H1 (cell line): ENCODE results near the gene SMYD3. TPM values are rescaled to one million over a fixed set of nuclear protein-coding genes. Genes with fewer than 3 reads are reported as not detected.

ENCODE experiments used
- CTCF ChIA-PET: fragments of 300-600 bp; sonication (Branson Sonifier 250); formaldehyde crosslinking; loops from one replicate; lab custom pipeline; 2021; ENCODE audit not compliant: partially characterized antibody; lab: Charles Lee
- POLR2A ChIA-PET: fragments of 300-600 bp; sonication (Branson Sonifier 250); formaldehyde crosslinking; loops from one replicate; lab custom pipeline; 2021; ENCODE audit warnings: inconsistent platforms; ENCODE audit not compliant: partially characterized antibody; lab: Charles Lee
- DNase-seq, 2 experiments: peaks; one replicate each; pipeline versions ENCODE4 v3.0.0 to v3.0.0-alpha.2; 2010 to 2022; ENCODE audit warnings: low spot score in 2 of 2, low read depth in 1 of 2, mixed read lengths in 1 of 2
- FAIRE-seq: peaks from 2 replicates; lab custom pipeline; 2011; peaks lifted over from hg19 to GRCh38; lab: Jason Lieb, UNC
- H2AFZ ChIP-seq: 2 replicates; pipeline ENCODE4 v1.8.1; 2012; ENCODE audit warnings: low read length, inconsistent platforms
- H2AK5ac ChIP-seq: 2 replicates; pipeline ENCODE4 v1.6.1; 2013; ENCODE audit warnings: low read depth, low read length
- H2BK120ac ChIP-seq: replicated peaks from 2 replicates; pipeline ENCODE3; 2013; ENCODE audit warnings: low read depth, low read length, inconsistent platforms
- H2BK12ac ChIP-seq: 2 replicates; pipeline ENCODE4 v1.6.1; 2013; ENCODE audit warnings: low read depth, low read length
- H2BK15ac ChIP-seq: 2 replicates; pipeline ENCODE4 v1.6.1; 2013; ENCODE audit warnings: low read length
- H2BK20ac ChIP-seq: 2 replicates; pipeline ENCODE4 v1.6.1; 2013; ENCODE audit warnings: low read length
- H2BK5ac ChIP-seq: 2 replicates; pipeline ENCODE4 v1.6.1; 2013; ENCODE audit warnings: low read depth, low read length
- H3K14ac ChIP-seq: 2 replicates; pipeline ENCODE4 v1.6.1; 2013; ENCODE audit warnings: inconsistent platforms; ENCODE audit not compliant: insufficient read length
- H3K18ac ChIP-seq: 2 replicates; pipeline ENCODE4 v1.6.1; 2013; ENCODE audit warnings: low read length; ENCODE audit errors: extremely low read depth
- H3K23ac ChIP-seq: 2 replicates; pipeline ENCODE4 v1.6.1; 2013; ENCODE audit warnings: inconsistent platforms; ENCODE audit not compliant: insufficient read length
- H3K23me2 ChIP-seq: 2 replicates; pipeline ENCODE4 v1.6.1; 2013; ENCODE audit warnings: low read depth, low read length
- H3K27ac ChIP-seq: 2 replicates; pipeline ENCODE4 v1.6.1; 2011; ENCODE audit warnings: low read depth, low read length, inconsistent platforms
- H3K27me3 ChIP-seq, 4 experiments: replicated peaks in 1 of 4; 1 replicate in 1 of 4; 2 replicates in 3 of 4; pipeline versions ENCODE4 v1.6.1 to v1.8.1; 2011 to 2013; ENCODE audit warnings: low read length in 3 of 4, mild to moderate bottlenecking in 3 of 4, inconsistent platforms in 2 of 4, mixed read lengths in 2 of 4, moderate library complexity in 1 of 4; ENCODE audit not compliant: control insufficient read depth in 3 of 4, insufficient read depth in 3 of 4; ENCODE audit errors: extremely low read depth in 1 of 4
- H3K36me3 ChIP-seq, 4 experiments: 2 replicates each; pipeline versions ENCODE4 v1.6.1 to v1.8.1; 2011 to 2013; ENCODE audit warnings: mild to moderate bottlenecking in 4 of 4, low read length in 3 of 4, moderate library complexity in 2 of 4, control low read depth in 1 of 4, inconsistent platforms in 1 of 4; ENCODE audit not compliant: insufficient read depth in 4 of 4, control insufficient read depth in 2 of 4
- H3K4ac ChIP-seq: replicated peaks from 2 replicates; pipeline ENCODE3; 2013; ENCODE audit warnings: low read length, low read depth, mixed read lengths, inconsistent platforms; ENCODE audit not compliant: insufficient read length
- H3K4me1 ChIP-seq, 4 experiments: replicated peaks in 1 of 4; 1 replicate in 1 of 4; 2 replicates in 3 of 4; pipeline versions ENCODE4 v1.6.1 to v1.8.1; 2011 to 2013; ENCODE audit warnings: low read length in 3 of 4, inconsistent platforms in 2 of 4, mixed read lengths in 1 of 4; ENCODE audit not compliant: insufficient read depth in 4 of 4, control insufficient read depth in 3 of 4
- H3K4me2 ChIP-seq, 2 experiments: 2 replicates each; pipeline versions ENCODE4 v1.6.1 to v1.8.1; 2011 to 2013; ENCODE audit warnings: low read depth in 2 of 2, low read length in 2 of 2, control low read depth in 1 of 2, inconsistent platforms in 1 of 2, mild to moderate bottlenecking in 1 of 2; ENCODE audit not compliant: insufficient read depth in 1 of 2
- H3K4me3 ChIP-seq, 4 experiments: fragments of 200-600, 300-600 bp in 1 of 4; sonication (generic), shearing (Covaris generic), sonication (Bioruptor Twin) in 1 of 4; 2 replicates each; pipeline versions ENCODE4 v1.5.1 to v1.8.1; 2011 to 2016; ENCODE audit warnings: low read length in 4 of 4, low read depth in 3 of 4, control low read depth in 2 of 4, inconsistent platforms in 2 of 4, mild to moderate bottlenecking in 2 of 4, mixed read lengths in 1 of 4, moderate library complexity in 1 of 4; ENCODE audit not compliant: insufficient read depth in 2 of 4; ENCODE audit errors: extremely low read depth in 1 of 4
- H3K56ac ChIP-seq: replicated peaks from 2 replicates; pipeline ENCODE3; 2013; ENCODE audit warnings: low read depth, mild to moderate bottlenecking, mixed read lengths, low read length, inconsistent platforms; ENCODE audit not compliant: insufficient read length
- H3K79me1 ChIP-seq: 2 replicates; pipeline ENCODE4 v1.6.1; 2013; ENCODE audit warnings: low read depth, low read length, control low read depth
- H3K79me2 ChIP-seq, 2 experiments: 2 replicates each; pipeline versions ENCODE4 v1.6.1 to v1.8.1; 2012 to 2013; ENCODE audit warnings: low read length in 2 of 2, mild to moderate bottlenecking in 2 of 2, inconsistent platforms in 1 of 2; ENCODE audit not compliant: insufficient read depth in 2 of 2, control insufficient read depth in 1 of 2
- H3K9ac ChIP-seq, 4 experiments: replicated peaks in 1 of 4; 1 replicate in 1 of 4; 2 replicates in 3 of 4; pipeline versions ENCODE4 v1.6.1 to v1.8.1; 2011 to 2013; ENCODE audit warnings: low read depth in 3 of 4, low read length in 3 of 4, control low read depth in 2 of 4, mild to moderate bottlenecking in 2 of 4, moderate library complexity in 2 of 4, inconsistent platforms in 1 of 4; ENCODE audit errors: extremely low read depth in 1 of 4
- H3K9me3 ChIP-seq, 2 experiments: 2 replicates each; pipeline versions ENCODE4 v1.6.1 to v1.8.1; 2012 to 2013; ENCODE audit warnings: mild to moderate bottlenecking in 2 of 2, moderate library complexity in 2 of 2, control low read depth in 1 of 2, inconsistent platforms in 1 of 2, low read depth in 1 of 2, low read length in 1 of 2, mixed read lengths in 1 of 2; ENCODE audit not compliant: insufficient read depth in 2 of 2
- H4K20me1 ChIP-seq, 2 experiments: replicated peaks in 1 of 2; 2 replicates each; pipeline versions ENCODE3 to v1.8.1; 2011 to 2013; ENCODE audit warnings: inconsistent platforms in 2 of 2, low read length in 2 of 2, mild to moderate bottlenecking in 1 of 2; ENCODE audit not compliant: insufficient read depth in 2 of 2, control insufficient read depth in 1 of 2
- H4K5ac ChIP-seq: 2 replicates; pipeline ENCODE4 v1.6.1; 2013; ENCODE audit warnings: low read length, low read depth, mixed read lengths, inconsistent platforms; ENCODE audit not compliant: insufficient read length
- H4K8ac ChIP-seq: 2 replicates; pipeline ENCODE4 v1.8.0; 2013; ENCODE audit warnings: mild to moderate bottlenecking, moderate library complexity, low read length, inconsistent platforms; ENCODE audit not compliant: insufficient read depth; ENCODE audit errors: extremely low read depth
- H4K91ac ChIP-seq: replicated peaks from 2 replicates; pipeline ENCODE3; 2013; ENCODE audit warnings: low read length, mixed read lengths, inconsistent platforms; ENCODE audit not compliant: insufficient read length
- ATF2 ChIP-seq: IDR thresholded peaks from 2 replicates; pipeline ENCODE4 v1.6.1; 2012; ENCODE audit warnings: low read length, inconsistent platforms
- CHD2 ChIP-seq: IDR thresholded peaks from 2 replicates; pipeline ENCODE4 v1.6.1; 2012; ENCODE audit warnings: low read length, improper control_type of control experiment
- E2F6 ChIP-seq: IDR thresholded peaks from 2 replicates; pipeline ENCODE4 v1.6.1; 2012; ENCODE audit warnings: inconsistent platforms
- EP300 ChIP-seq, 2 experiments: IDR thresholded peaks; 1 replicate in 1 of 2; 2 replicates in 1 of 2; pipeline ENCODE4 v1.6.1; 2011 to 2012; ENCODE audit warnings: low read depth in 2 of 2, low read length in 2 of 2, mild to moderate bottlenecking in 2 of 2, borderline replicate concordance in 1 of 2, inconsistent platforms in 1 of 2, moderate library complexity in 1 of 2
- GTF2F1 ChIP-seq: IDR thresholded peaks from 2 replicates; pipeline ENCODE4 v1.6.1; 2012; ENCODE audit warnings: low read depth, low read length, improper control_type of control experiment, borderline replicate concordance
- NANOG ChIP-seq: IDR thresholded peaks from 2 replicates; pipeline ENCODE4 v1.6.1; 2011; ENCODE audit warnings: low read length, low read depth, mild to moderate bottlenecking, inconsistent platforms; ENCODE audit not compliant: insufficient read depth, poor library complexity, severe bottlenecking
- POU5F1 ChIP-seq: IDR thresholded peaks from 2 replicates; pipeline ENCODE4 v1.6.1; 2011; ENCODE audit warnings: low read depth, mild to moderate bottlenecking, low read length, moderate library complexity
- RBBP5 ChIP-seq: IDR thresholded peaks from 2 replicates; pipeline ENCODE4 v1.7.1; 2012; ENCODE audit warnings: low read depth, mild to moderate bottlenecking, inconsistent platforms, low read length, moderate library complexity, borderline replicate concordance
- SAP30 ChIP-seq: fragments of 300-600 bp; sonication (generic); IDR thresholded peaks from 2 replicates; pipeline ENCODE4 v1.7.1; 2012; ENCODE audit warnings: low read length, moderate library complexity, mild to moderate bottlenecking, inconsistent platforms; ENCODE audit not compliant: insufficient read depth, insufficient replicate concordance
- SUZ12 ChIP-seq: fragments of 200-600 bp; sonication (generic); IDR thresholded peaks from 2 replicates; pipeline ENCODE4 v1.6.1; 2012; ENCODE audit warnings: mild to moderate bottlenecking, inconsistent platforms, low read length, moderate library complexity, mixed read lengths
- TAF7 ChIP-seq: optimal IDR thresholded peaks from 2 replicates; pipeline ENCODE3; 2011; ENCODE audit warnings: low read depth, mild to moderate bottlenecking, inconsistent platforms, low read length, moderate library complexity, borderline replicate concordance
- WGBS, 2 experiments: shearing (Covaris generic) in 1 of 2; methylation state at CpG; one replicate each; pipeline versions ENCODE4 v1.1.6 to v1.1.7; 2013 to 2015; ENCODE audit warnings: low lambda C conversion rate in 2 of 2, mixed read lengths in 2 of 2, inconsistent platforms in 1 of 2, low coverage in 1 of 2, missing lambda C conversion rate in 1 of 2; ENCODE audit not compliant: insufficient replicate concordance in 2 of 2, insufficient coverage in 1 of 2, insufficient read length in 1 of 2; ENCODE audit errors: extremely low coverage in 1 of 2, missing lambda C conversion rate in 1 of 2; 5-methylcytosine and 5-hydroxymethylcytosine counted together
- polyA plus RNA-seq, 7 experiments: library from polyadenylated mRNA; depleted of rRNA in 3 of 7; stranded (reverse) in 5 of 7; unstranded in 2 of 7; fragments of >200 nt in 5 of 7; fragments of 200-250 nt in 2 of 7; gene quantifications; 1 replicate in 5 of 7; 2 replicates in 1 of 7; 4 replicates in 1 of 7; pipeline versions ENCODE4 v1.2.1 to v1.2.3, GENCODE V29; 2011 to 2013; ENCODE audit warnings: missing spikeins in 2 of 7, mixed read lengths in 2 of 7
- total RNA-seq: library from RNA; stranded (reverse); fragmentation: NEBNext Ultra II Directional; extraction: Animal tissue kit (Norgen Biotek cat#: 25700); gene quantifications from 2 replicates; pipeline ENCODE4 v1.2.1, GENCODE V29; 2021

SMYD3 gene
- total and polyA plus RNA-seq, 2 of the 8 experiments (the other 6 are each of a cell fraction or from before 2014, with no cell fraction given), result 17.3 to 25.4 TPM

DNA sequence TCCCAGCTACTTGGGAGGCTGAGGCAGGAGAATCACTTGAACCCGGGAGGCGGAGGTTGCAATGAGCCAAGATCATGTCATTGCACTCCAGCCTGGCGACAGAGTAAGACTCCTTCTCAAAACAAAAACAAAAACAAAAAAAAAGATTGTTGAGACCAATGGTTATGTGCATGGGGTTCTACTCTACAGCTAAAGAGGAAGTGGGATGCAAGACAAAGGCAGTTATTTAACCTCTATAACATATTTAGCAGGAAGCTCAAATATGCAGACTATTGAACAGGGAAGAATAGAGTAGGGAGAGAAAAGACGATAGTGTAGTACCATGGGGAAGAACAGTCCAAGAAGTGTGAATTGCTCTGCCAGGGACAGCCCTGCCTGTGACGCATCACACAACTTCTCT, 227.7 kb downstream of the SMYD3 start:
- no peak overlapping the region for H4K5ac ChIP-seq
- no peak overlapping the region for H2BK5ac ChIP-seq
- H3K14ac ChIP-seq, result no peak overlapping the region
- no peaks in the 10 kb centered on the region for H3K9me3 ChIP-seq
- H4K20me1 ChIP-seq, result no peaks in the 10 kb centered on the region
- no peak overlapping the region for H3K18ac ChIP-seq
- POLR2A ChIA-PET, result no interaction called here
- H2BK12ac ChIP-seq, result no peak overlapping the region
- no peak overlapping the region for H3K4ac ChIP-seq
- H2BK15ac ChIP-seq, result no peak overlapping the region
- no peaks in the 10 kb centered on the region for H3K36me3 ChIP-seq
- CTCF ChIA-PET, result interaction anchor here (1.0 to 1.8 kb wide), 3 partner anchors 214 to 268 kb away, joined by 3 to 4 read pairs (median 4); no protein-coding TSS in a partner anchor
- no peaks in the 10 kb centered on the region for H3K23me2 ChIP-seq
- H2AK5ac ChIP-seq, result no peak overlapping the region
- DNase-seq, result no peak
- no peak overlapping the region for H3K27ac ChIP-seq
- H3K4me1 ChIP-seq, result no peaks in the 10 kb centered on the region
- no peak overlapping the region for H3K4me2 ChIP-seq
- no peak overlapping the region for H3K9ac ChIP-seq
- H2AFZ ChIP-seq, result no peak overlapping the region
- no peak overlapping the region for H3K23ac ChIP-seq
- H4K91ac ChIP-seq, result no peak overlapping the region
- no peak overlapping the region for H3K4me3 ChIP-seq
- no peak overlapping the region for H3K56ac ChIP-seq
- WGBS, 2 experiments, result 87% methylated on average over 5 of the region's 5 CpGs; no CpG with 5 or more reads in 1 of the 2 experiments
- no peaks in the 10 kb centered on the region; the same call in 1 of the 2 replicates for H3K79me1 ChIP-seq
- no peak overlapping the region for H2BK120ac ChIP-seq
- no peaks in the 10 kb centered on the region for H3K79me2 ChIP-seq
- H2BK20ac ChIP-seq, result no peak overlapping the region
- H4K8ac ChIP-seq, result no peak overlapping the region
- no peaks in the 10 kb centered on the region for H3K27me3 ChIP-seq
- FAIRE-seq, result no peak
- TF ChIP-seq TAF7, result no peak
- TF ChIP-seq EP300 (IDR thresholded peaks at IDR 0.05; ENCODE audit: borderline replicate concordance in 1 of 2, low read depth in 2 of 2, low read length in 2 of 2), result no peak
- TF ChIP-seq SAP30, result no peak
- TF ChIP-seq POU5F1, result no peak
- no peak for TF ChIP-seq ATF2
- no peak for TF ChIP-seq RBBP5
- no peak for TF ChIP-seq E2F6
- TF ChIP-seq NANOG, result no peak
- no peak for TF ChIP-seq GTF2F1
- no peak for TF ChIP-seq CHD2
- TF ChIP-seq SUZ12, result no peak
